Natural killer cell (primary cell): Measurements from ENCODE around the gene MPRIP. TPM values are rescaled to one million over a fixed set of nuclear protein-coding genes. Genes with fewer than 3 reads are reported as not detected.
A peak's percentile ranks its signal among the peaks of the same experiment; 100 is the strongest.

Experiments
- ATAC-seq, 3 donors: fragments of 150-1000 bp in 2 of 3; fragments of 200-7000 bp in 1 of 3; cut with Tn5 transposase; 1 replicate in 1 of 3; 2 replicates in 2 of 3; pipeline ENCODE4 v1.10.0; 2021; ENCODE audit warnings: mild to moderate bottlenecking in 2 of 3, moderate library complexity in 2 of 3
- DNase-seq, 2 donors: peaks; one replicate each; pipeline versions ENCODE4 v3.0.0 to v3.0.0-alpha.2; 2013 to 2021; ENCODE audit warnings: mixed read lengths in 1 of 2
- H3K27ac ChIP-seq: one replicate; pipeline ENCODE4 v1.5.1; 2013; ENCODE audit warnings: mild to moderate bottlenecking, low read length
- H3K27me3 ChIP-seq: one replicate; pipeline ENCODE4 v1.6.1; 2013; ENCODE audit warnings: low read length; ENCODE audit not compliant: control insufficient read depth, insufficient read depth
- H3K36me3 ChIP-seq: one replicate; pipeline ENCODE4 v1.6.1; 2013; ENCODE audit warnings: low read length; ENCODE audit not compliant: control insufficient read depth, insufficient read depth
- H3K4me1 ChIP-seq: one replicate; pipeline ENCODE4 v1.6.1; 2013; ENCODE audit warnings: low read length; ENCODE audit not compliant: control insufficient read depth, insufficient read depth
- H3K4me3 ChIP-seq: one replicate; pipeline ENCODE4 v1.5.1; 2013; ENCODE audit warnings: low read length
- H3K9me3 ChIP-seq: one replicate; pipeline ENCODE4 v1.6.1; 2013; ENCODE audit warnings: low read length; ENCODE audit not compliant: control insufficient read depth, insufficient read depth
- H3K27ac Mint-ChIP-seq, 2 donors: one replicate each; pipeline ENCODE4 v1.8.0; 2022; ENCODE audit warnings: mild to moderate bottlenecking in 2 of 2, mixed read lengths in 2 of 2, moderate library complexity in 1 of 2
- H3K27me3 Mint-ChIP-seq, 2 donors: one replicate each; pipeline ENCODE4 v1.8.0; 2022; ENCODE audit warnings: low read depth in 2 of 2, mixed read lengths in 2 of 2
- H3K36me3 Mint-ChIP-seq: one replicate; pipeline ENCODE4 v1.8.0; 2022; ENCODE audit warnings: mixed read lengths
- H3K4me1 Mint-ChIP-seq, 2 donors: one replicate each; pipeline ENCODE4 v1.8.0; 2022; ENCODE audit warnings: mixed read lengths in 2 of 2
- H3K4me3 Mint-ChIP-seq: one replicate; pipeline ENCODE4 v1.8.0; 2022; ENCODE audit warnings: mild to moderate bottlenecking, moderate library complexity, mixed read lengths
- H3K9me3 Mint-ChIP-seq, 2 donors: one replicate each; pipeline ENCODE4 v1.8.0; 2022; ENCODE audit warnings: mixed read lengths in 2 of 2
- CTCF ChIP-seq: fragments of 200-600 bp; IDR thresholded peaks from one replicate; pipeline ENCODE4 v1.8.0; 2022; ENCODE audit warnings: antibody characterized with exemption
- WGBS: methylation state at CpG from one replicate; pipeline ENCODE4 v1.1.7; 2013; ENCODE audit warnings: missing lambda C conversion rate; ENCODE audit not compliant: insufficient coverage; 5-methylcytosine and 5-hydroxymethylcytosine counted together
- intact Hi-C: fragments of 100-400 bp; cut with micrococcal nuclease; formaldehyde crosslinking; loops from one replicate; pipeline ENCODE4 v1.14.2; 2022
- total RNA-seq, 4 donors: library from RNA; stranded (reverse); fragments of 120-200 nt in 1 of 4; gene quantifications; one replicate each; pipeline versions ENCODE4 v1.2.3 to v1.2.4, GENCODE V29; 2013 to 2022

MPRIP gene
- total RNA-seq, 3 donors from 2014 or later (not counting 1 experiment from before 2014, with no cell fraction given) = 225 to 272 (median 229) TPM

- H3K4me3 ChIP-seq = no peak overlapping the region
- peaks cover 25% of the 10 kb centered on the region for H3K4me1 ChIP-seq
- intact Hi-C loops = loop anchor here (5.0 kb wide), 2 partner anchors 87 to 197 kb away; partner anchors contain the start of gene FLCN
- Mint-ChIP-seq H3K9me3 (no peaks in the 10 kb centered on the region), H3K27ac (peak overlapping the region in 1 of 2 donors; percentile 25), H3K36me3 (no peaks in the 10 kb centered on the region), H3K4me1 (peaks cover 29 to 35% of the 10 kb centered on the region in 2 donors), H3K27me3 (no peaks in the 10 kb centered on the region), H3K4me3 (no peak overlapping the region)
- ATAC-seq (no peak), DNase-seq (no peak)
- no peaks in the 10 kb centered on the region for H3K9me3 ChIP-seq
- no peaks in the 10 kb centered on the region for H3K36me3 ChIP-seq
- H3K27me3 ChIP-seq = no peaks in the 10 kb centered on the region
- WGBS = 78% methylated on average over 6 of the region's 6 CpGs
- no peak overlapping the region for H3K27ac ChIP-seq
- no peak for TF ChIP-seq CTCF
Measured at GRCh38 chr17:17039911-17040310, 2.3 kb upstream of the MPRIP start.

- no peak overlapping the region for H3K27ac ChIP-seq
- no peak for TF ChIP-seq CTCF
- peaks cover 35% of the 10 kb centered on the region for H3K4me1 ChIP-seq
- WGBS = 90% methylated on average over 5 of the region's 5 CpGs
- no peaks in the 10 kb centered on the region for H3K27me3 Mint-ChIP-seq
- intact Hi-C loops = loop anchor here (5.0 kb wide), 2 partner anchors 86 to 196 kb away; partner anchors contain the start of gene FLCN
- H3K27ac Mint-ChIP-seq = no peak overlapping the region
- H3K27me3 ChIP-seq = no peaks in the 10 kb centered on the region
- H3K36me3 Mint-ChIP-seq = no peaks in the 10 kb centered on the region
- H3K9me3 ChIP-seq = no peaks in the 10 kb centered on the region
- H3K4me1 Mint-ChIP-seq = peaks cover 39 to 44% of the 10 kb centered on the region in 2 donors
- DNase-seq (peak in 1 of 2 donors; percentile 30), ATAC-seq (no peak)
- H3K9me3 Mint-ChIP-seq = no peaks in the 10 kb centered on the region
- H3K36me3 ChIP-seq = no peaks in the 10 kb centered on the region
- H3K4me3 ChIP-seq = no peak overlapping the region
- H3K4me3 Mint-ChIP-seq = peak overlapping the region; percentile 49
Measured at GRCh38 chr17:17041018-17041521, 1.2 kb upstream of the MPRIP start.

GRCh38 chr17:17041571-17042383 lies 480 bp upstream of the MPRIP start:
- intact Hi-C loops = loop anchor here (5.0 kb wide), 2 partner anchors 86 to 196 kb away; partner anchors contain the start of gene FLCN
- WGBS = 9% methylated on average over 42 of the region's 44 CpGs
- H3K27ac Mint-ChIP-seq = peak overlapping the region in 1 of 2 donors; percentile 73
- no peaks in the 10 kb centered on the region for H3K27me3 Mint-ChIP-seq
- Histone ChIP-seq H3K4me1 (peaks cover 36% of the 10 kb centered on the region), H3K9me3 (no peaks in the 10 kb centered on the region), H3K4me3 (peak overlapping the region; percentile 30), H3K36me3 (no peaks in the 10 kb centered on the region), H3K27ac (no peak overlapping the region), H3K27me3 (no peaks in the 10 kb centered on the region)
- peaks cover 46 to 47% of the 10 kb centered on the region in 2 donors for H3K4me1 Mint-ChIP-seq
- TF ChIP-seq CTCF = no peak
- peak overlapping the region; percentile 81 for H3K4me3 Mint-ChIP-seq
- no peaks in the 10 kb centered on the region for H3K36me3 Mint-ChIP-seq
- DNase-seq = peak; percentile 95 to 97
- no peaks in the 10 kb centered on the region for H3K9me3 Mint-ChIP-seq
- peak; percentile 95 to 99 (median 97) for ATAC-seq
